ENCODE measurements around the gene MARVELD1.
A peak's percentile ranks its signal among the peaks of the same experiment; 100 is the strongest.

DNA sequence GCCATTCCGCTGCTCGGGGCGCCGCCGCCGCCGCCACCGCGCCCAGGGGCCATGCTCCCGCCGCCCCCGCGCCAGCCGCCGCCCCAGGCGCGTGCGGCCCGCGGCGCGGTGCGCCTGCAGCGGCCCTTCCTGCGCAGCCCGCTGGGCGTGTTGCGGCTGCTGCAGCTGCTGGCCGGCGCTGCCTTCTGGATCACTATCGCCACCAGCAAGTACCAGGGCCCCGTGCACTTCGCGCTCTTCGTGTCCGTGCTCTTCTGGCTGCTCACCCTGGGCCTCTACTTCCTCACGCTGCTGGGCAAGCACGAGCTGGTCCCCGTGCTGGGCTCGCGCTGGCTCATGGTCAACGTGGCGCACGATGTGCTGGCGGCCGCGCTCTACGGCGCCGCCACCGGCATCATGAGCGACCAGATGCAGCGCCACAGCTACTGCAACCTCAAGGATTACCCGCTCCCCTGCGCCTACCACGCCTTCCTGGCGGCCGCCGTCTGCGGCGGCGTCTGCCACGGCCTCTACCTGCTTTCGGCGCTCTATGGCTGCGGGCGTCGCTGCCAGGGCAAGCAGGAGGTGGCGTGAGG, 383 bp downstream of the MARVELD1 start:
- TF ChIP-seq, protein P1, sequence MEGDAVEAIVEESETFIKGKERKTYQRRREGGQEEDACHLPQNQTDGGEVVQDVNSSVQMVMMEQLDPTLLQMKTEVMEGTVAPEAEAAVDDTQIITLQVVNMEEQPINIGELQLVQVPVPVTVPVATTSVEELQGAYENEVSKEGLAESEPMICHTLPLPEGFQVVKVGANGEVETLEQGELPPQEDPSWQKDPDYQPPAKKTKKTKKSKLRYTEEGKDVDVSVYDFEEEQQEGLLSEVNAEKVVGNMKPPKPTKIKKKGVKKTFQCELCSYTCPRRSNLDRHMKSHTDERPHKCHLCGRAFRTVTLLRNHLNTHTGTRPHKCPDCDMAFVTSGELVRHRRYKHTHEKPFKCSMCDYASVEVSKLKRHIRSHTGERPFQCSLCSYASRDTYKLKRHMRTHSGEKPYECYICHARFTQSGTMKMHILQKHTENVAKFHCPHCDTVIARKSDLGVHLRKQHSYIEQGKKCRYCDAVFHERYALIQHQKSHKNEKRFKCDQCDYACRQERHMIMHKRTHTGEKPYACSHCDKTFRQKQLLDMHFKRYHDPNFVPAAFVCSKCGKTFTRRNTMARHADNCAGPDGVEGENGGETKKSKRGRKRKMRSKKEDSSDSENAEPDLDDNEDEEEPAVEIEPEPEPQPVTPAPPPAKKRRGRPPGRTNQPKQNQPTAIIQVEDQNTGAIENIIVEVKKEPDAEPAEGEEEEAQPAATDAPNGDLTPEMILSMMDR (IDR thresholded peaks at IDR 0.05; ENCODE audit: poor library complexity): peak; percentile 17
- no peak for TF ChIP-seq EZH2phosphoT487 (IDR thresholded peaks at IDR 0.05; ENCODE audit: low read depth, severe bottlenecking, unreplicated experiment)
- no peak for TF ChIP-seq EZH2 (IDR thresholded peaks at IDR 0.05; ENCODE audit: borderline replicate concordance)

Measured in hepatocyte (in vitro differentiated cells).